Measurements from ENCODE around the gene HS3ST2.
"Not testable (repeated sequence)": the region's sequence is repeated elsewhere in the genome, so short reads cannot be mapped to it uniquely, and the experiment has no call there.

Gene HS3ST2

DNA sequence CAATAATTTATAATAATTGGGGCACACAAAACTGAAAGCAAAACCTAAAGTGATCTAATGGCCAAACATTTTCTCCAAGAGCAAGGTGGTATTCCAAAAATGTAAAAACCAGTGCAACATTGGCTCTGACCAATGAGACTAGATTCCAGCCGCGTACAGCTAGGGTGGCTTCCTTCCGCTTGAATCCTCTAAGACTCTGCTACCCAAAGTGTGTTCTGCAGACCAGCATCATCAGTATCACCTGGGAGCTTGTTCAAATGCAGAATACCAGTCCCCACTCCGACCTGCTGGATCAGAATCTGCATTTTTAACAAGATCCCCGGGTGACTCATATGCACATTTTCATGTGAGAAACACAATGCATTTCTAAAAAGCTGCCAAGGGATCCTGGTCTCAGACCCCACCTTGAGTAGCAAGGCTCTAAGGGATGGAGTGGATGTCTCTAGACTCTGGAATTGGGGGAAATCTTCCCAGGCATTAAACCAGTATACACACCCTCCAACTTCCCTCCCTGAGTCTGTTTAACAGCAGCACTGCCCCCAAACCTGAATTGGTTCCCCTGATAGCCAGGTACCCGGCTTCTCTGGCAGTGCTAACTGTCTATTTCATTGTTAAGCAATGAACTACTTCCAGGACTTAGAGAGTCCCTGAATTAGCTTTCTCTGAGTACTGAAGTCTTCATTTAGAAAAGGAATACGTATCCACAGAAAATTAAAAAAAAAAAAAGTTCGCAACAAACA lies 118.2 kb downstream of the HS3ST2 start:
- DNase-seq (ENCODE audit: low spot score) = no peak

DNA sequence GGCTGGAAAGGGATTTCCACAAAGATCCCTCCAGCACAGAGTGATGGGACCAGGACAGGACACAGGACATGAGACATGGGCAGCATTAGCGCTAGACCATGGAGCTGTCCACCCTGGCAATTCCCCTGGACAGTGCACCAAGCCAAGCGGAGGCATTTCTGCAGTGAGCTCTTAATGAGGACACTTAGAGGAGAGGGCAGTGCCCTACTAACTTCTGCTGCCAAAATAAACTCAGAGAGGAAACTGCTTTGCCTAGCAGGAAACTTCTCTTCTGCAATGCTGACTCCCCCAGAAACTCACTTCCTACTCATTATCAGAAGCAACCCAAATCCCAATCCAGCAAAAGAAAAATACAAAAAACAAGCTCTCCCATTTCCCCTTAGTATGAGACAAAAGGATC lies 119.2 kb downstream of the HS3ST2 start:
- DNase-seq (ENCODE audit: low spot score) = no peak

DNA sequence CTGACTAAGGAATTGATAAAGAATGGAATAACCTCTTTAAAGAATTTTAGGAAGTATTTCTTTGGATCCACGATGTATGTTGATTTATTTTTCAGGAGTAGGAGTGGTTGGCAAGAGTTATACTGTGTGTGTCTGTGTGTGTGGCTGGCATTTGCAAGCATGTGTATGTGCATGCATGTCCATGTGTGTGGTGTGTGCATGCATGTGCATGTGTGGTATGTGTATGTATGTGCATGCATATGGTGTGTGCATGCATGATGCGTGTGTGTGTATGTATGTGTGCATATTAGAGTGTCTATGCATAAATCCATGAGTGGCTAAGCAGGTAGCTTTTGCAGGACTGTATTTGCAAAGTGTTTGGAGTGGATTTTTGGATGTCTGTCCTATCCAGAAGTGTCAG lies 120.8 kb downstream of the HS3ST2 start:
- no peak for DNase-seq (ENCODE audit: low spot score)

DNA sequence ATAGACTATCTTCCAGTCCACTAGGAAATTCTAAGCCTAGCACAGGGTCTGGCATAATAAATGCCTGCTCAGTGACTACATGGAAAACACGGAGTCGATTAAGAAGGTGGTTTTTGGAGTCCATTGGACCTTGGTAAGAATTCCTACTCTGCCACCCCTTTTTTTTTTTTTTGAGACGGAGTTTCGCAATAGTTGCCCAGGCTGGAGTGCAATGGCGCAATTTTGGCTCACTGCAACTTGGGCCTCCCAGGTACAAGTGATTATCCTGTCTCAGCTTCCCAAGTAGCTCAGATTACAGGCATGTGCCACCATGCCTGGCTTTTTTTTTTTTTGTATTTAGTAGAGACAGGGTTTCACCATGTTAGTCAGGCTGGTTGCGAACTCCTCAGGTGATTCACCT lies 123.2 kb downstream of the HS3ST2 start:
- no peak for DNase-seq (ENCODE audit: low spot score)

DNA sequence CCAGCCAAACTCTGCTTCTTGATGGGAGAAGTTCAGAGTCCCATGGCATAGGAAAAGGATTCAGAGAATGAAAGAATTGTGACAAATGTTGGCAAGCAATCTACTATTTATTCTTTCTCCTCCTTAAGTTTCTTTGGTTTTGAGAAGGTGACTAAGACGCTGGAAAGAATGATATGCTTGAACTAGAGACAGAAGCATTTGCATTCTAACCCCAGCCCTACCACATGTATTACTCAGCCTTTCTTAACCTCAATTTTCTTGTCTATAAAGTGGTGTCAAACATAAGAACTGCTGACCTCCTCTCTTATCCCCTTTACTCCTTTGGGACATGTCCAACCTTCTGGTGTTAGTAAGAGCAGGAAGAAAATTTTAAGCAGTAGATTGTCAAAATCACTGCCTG lies 124.7 kb downstream of the HS3ST2 start:
- DNase-seq (ENCODE audit: low spot score) = no peak

DNA sequence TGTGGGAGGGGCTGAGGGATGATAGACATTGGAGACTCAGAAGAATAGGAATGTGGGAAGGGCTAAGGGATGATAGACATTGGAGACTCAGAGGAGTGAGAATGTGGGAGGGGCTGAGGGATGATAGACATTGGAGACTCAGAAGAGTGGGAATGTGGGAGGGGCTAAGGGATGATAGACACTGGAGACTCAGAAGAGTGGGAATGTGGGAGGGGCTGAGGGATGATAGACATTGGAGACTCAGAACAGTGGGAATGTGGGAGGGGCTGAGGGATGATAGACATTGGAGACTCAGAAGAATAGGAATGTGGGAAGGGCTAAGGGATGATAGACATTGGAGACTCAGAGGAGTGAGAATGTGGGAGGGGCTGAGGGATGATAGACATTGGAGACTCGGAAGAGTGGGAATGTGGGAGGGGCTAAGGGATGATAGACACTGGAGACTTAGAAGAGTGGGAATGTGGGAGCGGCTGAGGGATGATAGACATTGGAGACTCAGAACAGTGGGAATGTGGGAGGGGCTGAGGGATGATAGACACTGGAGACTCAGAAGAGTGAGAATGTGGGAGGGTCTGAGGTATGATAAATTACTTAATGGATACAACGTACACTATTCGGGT lies 125.9 kb downstream of the HS3ST2 start:
- not testable (repeated sequence) for DNase-seq (ENCODE audit: low spot score)

DNA sequence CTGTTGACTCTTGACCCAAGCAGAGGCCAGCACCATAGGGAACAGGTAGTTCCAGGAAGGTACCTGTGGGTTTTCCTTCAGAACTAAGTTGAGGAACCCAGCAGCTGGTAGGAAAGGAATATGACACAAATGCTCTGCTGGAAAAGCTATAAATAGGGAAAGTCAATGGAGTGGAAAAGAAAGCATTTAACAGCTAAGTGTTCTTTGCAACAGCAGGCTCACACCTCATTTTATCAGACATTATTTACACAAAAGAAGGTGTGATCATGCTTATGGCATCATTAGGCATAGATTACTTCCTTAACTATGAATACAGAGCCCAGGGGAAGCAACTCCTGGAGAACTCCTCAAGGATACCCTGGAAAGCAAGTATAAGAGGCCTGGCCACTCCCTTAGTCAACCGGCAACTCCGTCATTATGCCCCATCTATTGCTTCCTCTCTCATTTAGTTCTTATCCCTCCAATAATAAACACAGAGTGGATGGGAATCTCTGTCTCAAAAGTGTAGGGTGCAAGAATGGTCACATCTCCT lies 128.1 kb downstream of the HS3ST2 start:
- no peak for DNase-seq (ENCODE audit: low spot score)

DNA sequence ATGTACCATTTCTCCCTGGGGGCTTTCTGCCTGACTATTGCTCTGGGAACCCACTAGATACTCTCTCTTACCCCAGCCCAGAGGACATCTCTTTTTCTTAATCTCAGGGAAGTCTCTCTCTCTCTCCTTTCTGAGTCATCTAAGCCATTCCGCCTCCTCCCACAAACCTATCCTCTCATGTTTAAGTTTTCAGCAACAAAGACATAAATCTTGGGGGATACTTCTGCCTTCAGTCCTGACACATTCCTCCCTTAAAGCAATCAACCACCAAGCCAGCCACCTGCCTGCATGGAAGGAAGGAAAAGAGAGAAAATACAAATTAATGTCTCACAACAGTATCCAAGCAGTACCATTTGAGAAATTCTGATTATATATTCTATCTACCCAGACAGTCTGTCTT lies 128.8 kb downstream of the HS3ST2 start:
- no peak for DNase-seq (ENCODE audit: low spot score)

DNA sequence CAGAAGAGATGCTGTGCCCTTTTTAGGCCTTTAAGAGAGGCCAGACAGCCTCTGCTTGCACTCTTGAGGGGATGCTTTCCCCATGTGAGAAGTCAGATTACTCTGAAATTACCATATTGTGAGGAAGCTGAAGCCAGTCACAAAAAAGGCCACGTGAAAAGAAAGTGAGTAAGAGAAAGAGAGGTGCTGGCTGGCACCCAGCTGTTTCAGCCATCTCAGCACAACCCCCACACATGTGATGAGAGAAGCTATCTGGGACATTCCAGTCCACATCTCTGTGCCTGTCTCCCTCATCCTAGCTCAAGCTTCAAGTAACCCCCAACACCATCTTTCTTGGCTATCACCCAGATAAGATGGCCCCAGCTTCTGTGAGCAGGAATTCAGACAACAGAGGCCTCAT lies 131.4 kb downstream of the HS3ST2 start:
- DNase-seq (ENCODE audit: low spot score) = no peak

DNA sequence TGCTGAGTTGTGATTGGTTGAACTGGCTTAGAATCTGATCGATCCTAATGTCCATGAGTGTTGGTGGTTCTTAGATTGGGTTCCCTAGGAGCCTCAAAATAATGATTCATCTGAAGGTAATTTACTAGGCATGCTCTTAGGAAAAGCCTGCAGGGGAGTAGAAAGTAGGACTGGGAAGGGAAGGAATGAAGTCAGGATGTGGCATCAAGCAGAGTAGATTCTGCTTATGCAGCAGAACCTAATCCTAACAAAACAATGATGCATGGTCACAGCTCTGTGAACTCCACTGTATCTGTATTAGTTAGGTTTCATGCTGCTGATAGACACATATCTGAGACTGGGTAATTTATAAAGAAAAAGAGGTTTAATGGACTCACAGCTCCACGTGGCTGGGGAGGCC lies 132.5 kb downstream of the HS3ST2 start:
- DNase-seq (ENCODE audit: low spot score) = no peak

DNA sequence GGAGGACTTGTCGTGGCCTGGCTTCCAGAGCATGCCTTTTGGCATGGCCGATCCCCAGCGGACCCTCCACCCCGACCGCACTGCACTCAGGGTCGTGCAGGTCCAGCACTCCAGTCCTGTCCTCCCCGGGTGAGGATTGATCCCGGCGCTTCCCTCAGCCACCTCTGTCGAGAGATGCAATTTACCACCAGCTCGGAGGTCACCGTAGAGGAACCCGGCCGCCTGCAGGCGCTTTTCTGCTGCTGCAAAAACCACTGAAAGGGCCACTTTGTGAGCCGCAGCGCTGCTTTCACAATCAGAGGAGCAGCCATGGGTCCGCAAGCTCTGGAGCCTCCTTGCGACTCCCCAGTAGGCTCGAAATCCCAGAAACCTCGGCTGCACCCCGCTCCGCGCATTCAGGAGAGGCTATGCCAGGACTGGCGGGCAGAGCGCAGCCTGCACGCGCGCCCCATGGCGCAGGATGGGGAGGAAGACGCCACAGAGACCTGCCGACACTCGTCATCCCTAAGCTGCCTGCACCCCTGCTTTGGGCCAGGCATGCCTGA lies 134.2 kb downstream of the HS3ST2 start:
- DNase-seq (ENCODE audit: low spot score) = no peak

DNA sequence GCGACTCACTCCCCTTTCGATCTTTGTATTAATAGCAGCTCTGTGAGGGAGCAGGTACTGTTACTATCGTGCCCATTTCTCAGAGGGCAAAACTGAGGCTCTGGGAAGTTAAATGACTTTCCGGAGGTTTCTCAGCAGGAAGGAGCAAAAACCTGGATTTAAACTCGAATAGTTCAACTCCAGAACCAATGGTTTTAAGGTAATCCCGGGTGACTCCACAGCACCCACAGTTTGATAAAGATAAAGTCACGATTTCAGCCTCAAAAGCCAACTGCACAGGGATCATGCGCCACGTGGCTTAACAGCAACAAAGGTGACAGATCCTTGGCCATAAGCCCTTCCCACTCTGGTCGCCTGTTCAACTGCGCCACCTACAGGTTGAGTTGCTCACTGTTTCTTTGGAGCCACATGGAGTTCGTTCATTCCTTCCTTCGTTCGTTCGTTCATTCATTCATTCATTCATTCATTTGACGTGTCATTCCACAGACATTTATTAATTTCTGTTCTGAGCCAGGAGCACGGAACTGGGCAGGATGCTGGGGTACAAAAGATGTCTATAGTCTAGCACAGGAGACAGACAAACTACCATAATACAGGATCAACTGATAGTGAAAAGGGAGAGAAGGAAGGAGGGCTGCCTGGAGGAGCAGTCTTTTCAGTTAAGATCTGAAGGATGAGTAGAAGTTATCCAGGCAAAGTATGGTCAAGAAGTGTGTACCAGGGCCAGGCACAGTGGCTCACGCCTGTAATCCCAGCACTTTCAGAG lies 134.8 kb downstream of the HS3ST2 start:
- DNase-seq (ENCODE audit: low spot score) = no peak

DNA sequence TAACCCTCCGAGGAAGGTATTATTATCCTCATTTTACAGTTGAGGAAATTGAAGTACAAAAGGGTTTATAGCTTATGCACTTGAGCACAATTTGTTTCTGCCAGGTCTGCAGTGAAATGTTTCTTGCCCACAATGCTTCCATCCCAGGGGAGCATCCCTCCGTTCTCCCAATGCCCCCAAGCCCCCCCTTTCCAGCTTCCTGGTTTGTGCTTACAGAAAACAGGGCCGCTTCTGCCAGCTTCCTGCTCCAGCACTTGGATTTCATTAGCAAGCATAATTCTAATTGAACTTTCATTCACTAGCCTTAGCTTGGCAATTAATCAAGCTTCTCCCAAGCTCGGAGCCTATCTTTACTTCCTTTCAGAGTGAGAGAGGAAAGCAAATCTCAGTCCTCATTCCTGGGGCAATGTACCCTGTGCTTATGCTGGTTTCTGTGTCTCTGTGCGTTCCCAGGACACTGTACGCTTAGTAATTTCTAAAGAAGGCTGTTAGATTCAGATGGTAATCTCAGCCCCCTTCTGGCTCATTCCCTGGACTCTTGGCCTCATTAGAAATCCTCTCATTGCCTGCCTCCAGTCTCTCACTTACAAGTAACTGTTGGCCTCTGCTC lies 141.6 kb downstream of the HS3ST2 start:
- no peak for DNase-seq (ENCODE audit: low spot score)

DNA sequence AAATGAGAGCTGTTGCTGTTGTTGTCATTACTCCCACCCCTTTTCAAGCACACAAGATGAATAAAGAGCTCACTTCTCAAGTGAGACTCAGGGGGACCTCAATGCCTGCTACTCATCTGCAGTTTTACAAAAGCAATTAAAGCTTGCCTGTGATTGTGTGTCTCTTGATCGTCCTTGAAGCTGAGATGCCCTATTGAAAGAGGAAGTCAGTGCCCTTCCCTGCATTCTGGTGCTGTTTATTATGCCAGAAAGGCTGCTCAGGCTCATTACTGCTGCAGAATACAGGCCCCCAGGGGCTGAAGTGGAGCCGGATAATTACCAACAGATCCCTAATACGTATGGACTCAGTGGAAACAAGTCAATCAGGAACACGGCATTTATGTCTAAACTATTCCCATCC lies 147.2 kb downstream of the HS3ST2 start:
- no peak for DNase-seq (ENCODE audit: low spot score)

DNA sequence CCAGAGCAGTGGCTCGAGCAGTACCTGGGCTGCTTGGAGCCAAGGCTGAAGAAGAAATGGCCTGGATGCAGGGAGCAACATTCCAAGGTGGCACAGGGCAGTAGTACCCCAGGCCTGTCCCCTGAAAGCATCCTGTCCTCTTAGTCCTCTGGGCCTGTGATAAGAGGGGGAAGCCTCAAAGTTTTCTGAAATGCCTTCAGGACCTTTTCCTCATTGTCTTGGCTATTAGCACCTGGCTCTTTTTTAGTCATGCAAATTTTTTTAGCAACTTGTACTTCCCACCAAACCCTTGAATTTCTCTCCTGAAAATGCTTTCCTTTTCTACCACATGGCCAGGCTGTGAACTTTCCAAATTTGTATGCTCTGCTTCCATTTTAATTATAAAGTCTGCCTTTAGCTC lies 148.9 kb downstream of the HS3ST2 start:
- no peak for DNase-seq (ENCODE audit: low spot score)

Data from left forelimb (tissue), 1 donor.